ENCODE data around the gene SMG6. TPM values are rescaled to one million over a fixed set of nuclear protein-coding genes. Genes with fewer than 3 reads are reported as not detected.

The SMG6 gene
- total RNA-seq, 2 donors from 2014 or later = 12.5 to 22.1 TPM

DNA sequence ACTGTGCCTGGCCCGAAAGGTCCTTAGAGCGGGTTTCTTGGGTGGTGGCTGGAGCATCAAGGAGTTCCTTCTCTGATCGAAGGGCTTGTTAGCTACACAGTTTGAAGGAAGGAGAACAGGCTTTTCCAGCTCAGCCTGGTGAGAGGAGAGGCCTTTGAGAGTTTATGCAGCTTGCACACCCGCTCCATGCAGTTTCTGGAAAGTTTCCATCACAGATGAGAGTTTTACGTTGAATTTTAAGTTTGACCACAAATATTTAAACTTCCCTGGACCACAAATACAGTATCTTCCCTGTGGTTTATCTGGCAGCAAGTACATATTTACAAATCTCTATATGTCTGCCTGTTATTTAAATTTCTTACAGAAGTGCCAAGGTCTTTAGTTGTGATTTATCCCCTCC is 191.9 kb downstream of the SMG6 start:
- no peak overlapping the region for H3K27ac ChIP-seq
- H3K27me3 ChIP-seq = no peaks in the 10 kb centered on the region
- 74 to 79% methylated on average over 5 of the region's 5 CpGs for WGBS, 2 donors
- ATAC-seq (no peak), DNase-seq (no peak)
- H3K9me3 ChIP-seq = no peaks in the 10 kb centered on the region
- H3K4me1 ChIP-seq = no peaks in the 10 kb centered on the region
- intact Hi-C loops (cut with DNase I) = no loop called here
- H3K36me3 ChIP-seq (replicated peaks in 1 of 2; ENCODE audit: insufficient read depth in 1 of 2, low read depth in 2 of 2) = no peaks in the 10 kb centered on the region
- TF ChIP-seq, protein P1, sequence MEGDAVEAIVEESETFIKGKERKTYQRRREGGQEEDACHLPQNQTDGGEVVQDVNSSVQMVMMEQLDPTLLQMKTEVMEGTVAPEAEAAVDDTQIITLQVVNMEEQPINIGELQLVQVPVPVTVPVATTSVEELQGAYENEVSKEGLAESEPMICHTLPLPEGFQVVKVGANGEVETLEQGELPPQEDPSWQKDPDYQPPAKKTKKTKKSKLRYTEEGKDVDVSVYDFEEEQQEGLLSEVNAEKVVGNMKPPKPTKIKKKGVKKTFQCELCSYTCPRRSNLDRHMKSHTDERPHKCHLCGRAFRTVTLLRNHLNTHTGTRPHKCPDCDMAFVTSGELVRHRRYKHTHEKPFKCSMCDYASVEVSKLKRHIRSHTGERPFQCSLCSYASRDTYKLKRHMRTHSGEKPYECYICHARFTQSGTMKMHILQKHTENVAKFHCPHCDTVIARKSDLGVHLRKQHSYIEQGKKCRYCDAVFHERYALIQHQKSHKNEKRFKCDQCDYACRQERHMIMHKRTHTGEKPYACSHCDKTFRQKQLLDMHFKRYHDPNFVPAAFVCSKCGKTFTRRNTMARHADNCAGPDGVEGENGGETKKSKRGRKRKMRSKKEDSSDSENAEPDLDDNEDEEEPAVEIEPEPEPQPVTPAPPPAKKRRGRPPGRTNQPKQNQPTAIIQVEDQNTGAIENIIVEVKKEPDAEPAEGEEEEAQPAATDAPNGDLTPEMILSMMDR (IDR thresholded peaks at IDR 0.05) = no peak
- TF ChIP-seq POLR2A (IDR thresholded peaks at IDR 0.05) = no peak
- no peak overlapping the region for H3K4me3 ChIP-seq

- no peak overlapping the region for H3K27ac ChIP-seq
- no peaks in the 10 kb centered on the region for H3K4me1 ChIP-seq
- TF ChIP-seq POLR2A (IDR thresholded peaks at IDR 0.05) = no peak
- TF ChIP-seq, protein P1 (IDR thresholded peaks at IDR 0.05) = no peak
- no peaks in the 10 kb centered on the region for H3K36me3 ChIP-seq (replicated peaks in 1 of 2; ENCODE audit: insufficient read depth in 1 of 2, low read depth in 2 of 2)
- no peak overlapping the region for H3K4me3 ChIP-seq
- H3K27me3 ChIP-seq = no peaks in the 10 kb centered on the region
- no peak for DNase-seq
- intact Hi-C loops (cut with DNase I) = no loop called here
- no peaks in the 10 kb centered on the region for H3K9me3 ChIP-seq
- 91 to 95% methylated on average over 6 of the region's 6 CpGs for WGBS, 2 donors
- no peak for ATAC-seq
Measured at GRCh38 chr17:2110436-2110835, 193.1 kb downstream of the SMG6 start.

DNA sequence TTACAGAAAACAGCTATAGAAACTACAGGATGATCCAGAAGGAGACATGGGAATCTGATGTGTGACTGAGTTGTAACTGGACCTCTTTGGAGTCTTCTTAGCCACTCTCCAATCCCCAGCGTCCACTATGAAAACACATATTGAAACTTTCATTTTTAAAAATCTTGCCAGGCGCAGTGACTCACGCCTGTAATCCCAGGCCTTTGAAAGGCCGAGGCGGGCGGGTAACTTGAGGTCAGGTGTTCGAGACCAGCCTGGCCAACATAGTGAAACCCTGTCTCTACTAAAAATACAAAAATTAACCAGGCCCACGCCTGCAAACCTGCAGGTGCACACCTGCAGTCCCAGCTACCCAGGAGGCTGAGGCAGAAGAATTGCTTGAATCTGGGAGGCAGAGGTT is 195.4 kb downstream of the SMG6 start:
- intact Hi-C loops (cut with DNase I) = no loop called here
- Histone ChIP-seq H3K4me1 (no peaks in the 10 kb centered on the region), H3K27ac (no peak overlapping the region), H3K4me3 (no peak overlapping the region), H3K9me3 (no peaks in the 10 kb centered on the region), H3K27me3 (no peaks in the 10 kb centered on the region), H3K36me3 (replicated peaks in 1 of 2; ENCODE audit: insufficient read depth in 1 of 2, low read depth in 2 of 2) (no peaks in the 10 kb centered on the region)
- no peak for DNase-seq
- TF ChIP-seq, protein P1 (IDR thresholded peaks at IDR 0.05) = no peak
- no peak for TF ChIP-seq POLR2A (IDR thresholded peaks at IDR 0.05)
- no peak for ATAC-seq
- 90 to 98% methylated on average over 5 to 8 of the region's 8 CpGs for WGBS, 2 donors

DNA sequence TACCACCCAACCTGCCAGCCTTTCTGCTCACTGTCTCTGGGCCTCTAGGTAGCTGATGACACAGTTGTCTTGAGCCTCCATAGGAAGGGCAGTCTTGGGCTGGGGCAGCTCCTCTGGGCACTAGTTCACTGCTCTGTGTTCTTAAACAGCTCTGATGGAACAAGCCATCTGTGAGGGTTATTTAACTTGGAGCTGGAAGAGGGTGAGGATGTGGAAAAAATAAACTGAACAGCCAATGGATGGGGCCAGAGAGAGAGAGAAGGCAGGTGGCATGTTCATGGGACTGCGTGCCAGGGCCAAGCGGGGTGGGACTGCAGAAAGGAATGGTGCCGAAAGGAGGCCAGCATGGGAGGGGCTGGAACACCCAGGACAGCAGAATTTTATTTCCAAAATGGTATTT is 196.1 kb downstream of the SMG6 start:
- H3K36me3 ChIP-seq (replicated peaks in 1 of 2; ENCODE audit: insufficient read depth in 1 of 2, low read depth in 2 of 2) = no peaks in the 10 kb centered on the region
- H3K27me3 ChIP-seq = no peaks in the 10 kb centered on the region
- no peak for DNase-seq
- H3K4me3 ChIP-seq = no peak overlapping the region
- no peaks in the 10 kb centered on the region for H3K9me3 ChIP-seq
- no peaks in the 10 kb centered on the region for H3K4me1 ChIP-seq
- intact Hi-C loops (cut with DNase I) = no loop called here
- no peak overlapping the region for H3K27ac ChIP-seq
- WGBS, 2 donors = 92 to 94% methylated on average over 3 of the region's 3 CpGs
- TF ChIP-seq POLR2A (IDR thresholded peaks at IDR 0.05) = no peak
- TF ChIP-seq, protein P1 (IDR thresholded peaks at IDR 0.05) = no peak
- ATAC-seq = no peak

- no peaks in the 10 kb centered on the region for H3K27me3 ChIP-seq
- WGBS, 2 donors = 86 to 97% methylated on average over 2 of the region's 2 CpGs
- no peak overlapping the region for H3K27ac ChIP-seq
- intact Hi-C loops (cut with DNase I) = no loop called here
- no peaks in the 10 kb centered on the region for H3K36me3 ChIP-seq (replicated peaks in 1 of 2; ENCODE audit: insufficient read depth in 1 of 2, low read depth in 2 of 2)
- no peak for DNase-seq
- no peak for TF ChIP-seq POLR2A (IDR thresholded peaks at IDR 0.05)
- TF ChIP-seq, protein P1 (IDR thresholded peaks at IDR 0.05) = no peak
- no peaks in the 10 kb centered on the region for H3K9me3 ChIP-seq
- ATAC-seq = no peak
- no peak overlapping the region for H3K4me3 ChIP-seq
- H3K4me1 ChIP-seq = no peaks in the 10 kb centered on the region
Measured at GRCh38 chr17:2107050-2107449, 196.5 kb downstream of the SMG6 start.
